Skeletal muscle tissue (tissue), 4 donors: ENCODE measurements around the gene SSR3. TPM values are rescaled to one million over a fixed set of nuclear protein-coding genes. Genes with fewer than 3 reads are reported as not detected.

Experiments
- H3K27ac ChIP-seq: one replicate; pipeline ENCODE4 v1.7.0; 2013; ENCODE audit warnings: mild to moderate bottlenecking, low read depth, low read length, inconsistent platforms
- H3K27me3 ChIP-seq, 3 donors: one replicate each; pipeline ENCODE4 v1.7.0; 2013; ENCODE audit warnings: low read length in 3 of 3; ENCODE audit not compliant: control insufficient read depth in 3 of 3, insufficient read depth in 3 of 3
- H3K36me3 ChIP-seq, 3 donors: one replicate each; pipeline ENCODE4 v1.7.0; 2013; ENCODE audit warnings: low read length in 3 of 3; ENCODE audit not compliant: control insufficient read depth in 3 of 3, insufficient read depth in 3 of 3
- H3K4me1 ChIP-seq, 3 donors: one replicate each; pipeline ENCODE4 v1.7.0; 2013; ENCODE audit warnings: low read length in 3 of 3, mild to moderate bottlenecking in 3 of 3; ENCODE audit not compliant: control insufficient read depth in 3 of 3, insufficient read depth in 3 of 3
- H3K4me3 ChIP-seq, 3 donors: one replicate each; pipeline ENCODE4 v1.7.0; 2013; ENCODE audit warnings: low read length in 3 of 3
- H3K9ac ChIP-seq, 3 donors: one replicate each; pipeline ENCODE4 v1.7.0; 2013; ENCODE audit warnings: low read length in 3 of 3, mild to moderate bottlenecking in 3 of 3, moderate library complexity in 2 of 3, low read depth in 1 of 3
- H3K9me3 ChIP-seq, 3 donors: one replicate each; pipeline ENCODE4 v1.7.0; 2013; ENCODE audit warnings: low read length in 3 of 3; ENCODE audit not compliant: control insufficient read depth in 3 of 3
- total RNA-seq: library from RNA; depleted of rRNA; stranded (reverse); fragments of >200 nt; gene quantifications from one replicate; pipeline ENCODE4 v1.2.3, GENCODE V29; 2014
- donor health status: Osteomylitis.

SSR3 gene
- 71.5 TPM for total RNA-seq

DNA sequence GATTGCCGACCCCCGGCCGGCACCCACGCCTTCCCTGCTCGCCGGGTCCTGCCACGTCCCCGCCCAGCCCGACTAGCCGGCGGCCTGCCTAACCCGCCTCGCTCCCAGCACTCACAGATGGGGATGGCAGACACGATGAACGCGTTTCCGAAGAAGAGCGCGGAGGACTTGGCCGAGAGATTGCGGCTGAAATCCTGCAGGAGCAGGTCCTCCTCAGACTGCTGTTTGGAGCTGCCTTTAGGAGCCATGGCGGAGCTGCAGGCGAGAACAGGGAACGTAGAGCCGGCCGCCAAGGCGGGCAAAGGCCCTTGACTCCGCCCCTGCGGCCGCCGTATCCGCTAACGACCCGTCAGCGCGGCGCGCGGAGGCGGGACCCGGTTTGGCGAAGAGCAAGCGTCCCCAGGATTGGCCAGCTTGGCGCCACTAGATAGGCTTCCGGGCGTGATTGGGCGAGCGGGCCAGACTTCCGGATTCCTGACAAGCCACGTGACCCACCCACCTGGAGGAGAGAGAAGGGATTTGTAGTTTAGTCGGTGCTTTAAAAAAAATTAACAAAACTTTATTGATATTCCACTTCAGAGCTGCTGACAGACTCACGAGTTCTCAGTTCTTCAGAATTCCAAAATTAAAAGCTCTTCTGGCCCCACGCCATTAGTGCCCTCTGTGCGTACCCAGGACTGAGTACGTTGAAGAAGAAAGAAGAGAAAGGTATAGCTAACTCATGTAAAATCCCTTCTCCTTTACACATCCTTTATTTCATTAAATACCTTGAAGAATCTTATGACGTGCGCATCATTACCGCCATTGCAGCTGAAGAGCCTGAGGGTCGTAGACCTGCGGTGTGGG, at the start of gene SSR3:
Gene SSR3 (minus strand): TSS at position 276 of the 846 bp plus-strand sequence. CDS start 28 bp downstream, at position 248.
- Histone ChIP-seq H3K36me3 (peaks cover 6 to 13% (median 7%) of the 10 kb centered on the region in 3 donors), H3K27ac (peak within 1 kb of the TSS; percentile 80), H3K4me3 (peak within 1 kb of the TSS; percentile 93 to 97 (median 94)), H3K9ac (peak within 1 kb of the TSS; percentile 85 to 94 (median 91)), H3K27me3 (no peaks in the 10 kb centered on the region), H3K4me1 (peaks cover 12 to 24% (median 19%) of the 10 kb centered on the region in 3 donors), H3K9me3 (no peaks in the 10 kb centered on the region)

- Histone ChIP-seq H3K4me3 (no peak overlapping the region), H3K36me3 (no peaks in the 10 kb centered on the region), H3K4me1 (peaks cover 4 to 7% (median 6%) of the 10 kb centered on the region in 3 donors), H3K9ac (no peak overlapping the region), H3K27me3 (no peaks in the 10 kb centered on the region), H3K9me3 (no peaks in the 10 kb centered on the region), H3K27ac (no peak overlapping the region)
Measured at GRCh38 chr3:156604064-156604641, 49.2 kb upstream of the SSR3 start.

GRCh38 chr3:156603379-156604017, 48.6 kb upstream of the SSR3 start:
- Histone ChIP-seq H3K36me3 (no peaks in the 10 kb centered on the region), H3K4me3 (no peak overlapping the region), H3K4me1 (peaks cover 4 to 7% (median 6%) of the 10 kb centered on the region in 3 donors), H3K27ac (no peak overlapping the region), H3K9me3 (no peaks in the 10 kb centered on the region), H3K27me3 (no peaks in the 10 kb centered on the region), H3K9ac (no peak overlapping the region)

DNA sequence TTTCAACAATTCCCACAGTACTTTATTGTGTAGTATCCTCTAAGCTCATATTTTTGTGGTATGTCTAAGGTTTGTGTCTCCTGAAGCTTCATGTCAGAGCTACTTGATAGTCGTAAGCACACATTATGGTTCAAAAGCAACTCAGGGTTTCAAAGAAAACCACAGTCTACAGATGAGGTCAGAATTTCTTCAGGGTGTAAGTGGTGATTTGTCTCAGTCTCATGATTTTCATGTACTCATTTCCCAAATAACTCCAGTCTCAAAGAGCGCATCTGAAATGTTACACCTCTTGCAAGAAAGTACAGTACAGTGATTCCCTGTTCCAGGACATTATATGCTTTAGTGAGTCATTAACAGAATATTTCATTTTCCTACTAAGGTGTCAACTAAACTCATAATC, 47.5 kb upstream of the SSR3 start:
- Histone ChIP-seq H3K9me3 (no peaks in the 10 kb centered on the region), H3K4me3 (no peak overlapping the region), H3K27me3 (no peaks in the 10 kb centered on the region), H3K27ac (no peak overlapping the region), H3K9ac (no peak overlapping the region), H3K36me3 (no peaks in the 10 kb centered on the region), H3K4me1 (peaks cover 4 to 7% (median 6%) of the 10 kb centered on the region in 3 donors)

GRCh38 chr3:156601497-156601896, 46.6 kb upstream of the SSR3 start:
- Histone ChIP-seq H3K4me3 (no peak overlapping the region), H3K9me3 (no peaks in the 10 kb centered on the region), H3K27ac (no peak overlapping the region), H3K36me3 (no peaks in the 10 kb centered on the region), H3K27me3 (no peaks in the 10 kb centered on the region), H3K4me1 (peaks cover 4 to 7% (median 6%) of the 10 kb centered on the region in 3 donors), H3K9ac (no peak overlapping the region)

DNA sequence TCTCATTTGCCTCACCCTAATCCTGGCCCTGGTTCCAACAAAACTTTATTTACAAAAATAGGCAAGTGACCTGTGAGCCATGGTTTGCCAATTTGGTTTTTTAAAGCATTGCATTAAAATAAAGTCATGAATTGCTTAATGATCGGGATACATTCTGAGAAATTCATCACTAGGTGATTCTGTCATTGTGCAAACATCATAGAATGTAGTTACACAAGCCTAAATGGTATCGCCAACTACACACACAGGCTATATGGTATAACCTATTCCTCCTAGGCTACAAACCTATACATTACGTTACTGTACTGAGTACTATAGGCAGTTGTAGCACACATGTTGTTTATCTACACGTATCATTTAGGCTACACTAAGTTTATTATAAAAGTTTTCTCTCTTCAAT, 45.9 kb upstream of the SSR3 start:
- H3K9ac ChIP-seq, result no peak overlapping the region
- H3K4me3 ChIP-seq, result no peak overlapping the region
- no peaks in the 10 kb centered on the region for H3K36me3 ChIP-seq
- H3K27me3 ChIP-seq, result no peaks in the 10 kb centered on the region
- H3K4me1 ChIP-seq, result peaks cover 2 to 4% (median 3%) of the 10 kb centered on the region in 3 donors
- no peak overlapping the region for H3K27ac ChIP-seq
- no peaks in the 10 kb centered on the region for H3K9me3 ChIP-seq

DNA sequence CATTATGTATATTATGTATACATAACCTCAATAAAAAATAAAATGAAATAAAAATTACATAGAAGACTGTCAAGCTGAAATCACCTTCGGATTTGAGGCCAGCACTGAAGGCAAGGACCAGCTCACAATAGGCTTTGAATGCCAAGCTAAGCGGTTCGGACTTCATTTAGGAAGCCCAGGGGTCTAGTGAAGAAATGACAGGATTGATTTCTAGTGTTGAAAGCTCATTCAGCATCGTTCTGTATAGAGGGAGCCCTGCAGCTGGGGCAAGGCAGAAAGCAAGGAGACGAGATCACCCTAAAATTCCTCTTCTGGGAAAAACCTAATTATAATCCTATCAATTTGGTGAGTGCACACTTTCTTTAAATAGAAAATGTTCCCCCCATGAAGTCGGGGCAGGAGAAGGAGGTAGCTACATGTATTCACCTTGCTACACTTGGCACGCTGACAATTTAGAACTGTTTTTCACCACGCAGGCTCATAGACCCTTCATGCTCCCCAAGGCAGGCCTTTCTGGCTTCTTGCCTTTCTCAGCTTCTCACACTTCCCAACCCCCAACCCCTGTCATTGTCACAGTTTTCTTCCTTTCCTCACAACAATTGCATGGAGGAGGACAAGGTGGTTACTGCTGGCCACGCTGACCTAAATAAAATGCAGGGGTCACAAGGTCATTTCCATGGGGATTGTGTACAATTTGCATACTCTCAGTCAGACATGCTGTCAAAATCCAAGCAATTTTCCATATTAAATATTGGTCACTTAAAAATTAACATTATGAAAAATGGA, 44.4 kb upstream of the SSR3 start:
- Histone ChIP-seq H3K27ac (no peak overlapping the region), H3K36me3 (no peaks in the 10 kb centered on the region)

DNA sequence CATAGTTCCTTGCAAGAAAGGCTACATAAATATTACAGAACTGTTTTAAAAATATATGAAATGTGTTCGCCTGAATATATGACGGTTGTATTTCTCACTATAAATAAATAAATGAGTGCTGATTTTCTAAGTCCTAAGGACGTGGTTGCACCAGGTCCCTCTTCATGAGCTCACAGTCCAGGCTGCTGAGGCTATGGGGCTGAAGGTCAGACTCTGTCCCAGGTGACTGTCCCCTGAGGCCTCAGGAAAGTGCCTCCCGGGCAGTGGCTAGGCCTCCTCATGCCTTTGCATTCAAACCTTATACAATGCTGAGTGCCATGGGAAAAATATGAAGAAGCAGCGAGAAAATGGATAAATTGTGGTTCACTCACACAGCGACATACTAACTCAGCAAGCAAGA, 43.5 kb upstream of the SSR3 start:
- H3K9me3 ChIP-seq, result no peaks in the 10 kb centered on the region
- no peak overlapping the region for H3K4me3 ChIP-seq
- peaks cover 0 to 8% (median 3%) of the 10 kb centered on the region in 3 donors for H3K4me1 ChIP-seq
- H3K36me3 ChIP-seq, result no peaks in the 10 kb centered on the region
- H3K27me3 ChIP-seq, result no peaks in the 10 kb centered on the region
- H3K9ac ChIP-seq, result no peak overlapping the region
- no peak overlapping the region for H3K27ac ChIP-seq

More for the DNA sequence above, 44.4 kb upstream of the SSR3 start:
- no peak overlapping the region for H3K9ac ChIP-seq
- H3K4me3 ChIP-seq, result no peak overlapping the region
- no peaks in the 10 kb centered on the region for H3K27me3 ChIP-seq
- H3K9me3 ChIP-seq, result no peaks in the 10 kb centered on the region
- peaks cover 0 to 5% (median 0%) of the 10 kb centered on the region in 3 donors for H3K4me1 ChIP-seq

- H3K4me1 ChIP-seq, result peaks cover 0 to 8% (median 3%) of the 10 kb centered on the region in 3 donors
- no peaks in the 10 kb centered on the region for H3K36me3 ChIP-seq
- H3K9me3 ChIP-seq, result no peaks in the 10 kb centered on the region
- H3K9ac ChIP-seq, result peak overlapping the region in 1 of 3 donors; percentile 47
- no peak overlapping the region for H3K27ac ChIP-seq
- no peaks in the 10 kb centered on the region for H3K27me3 ChIP-seq
- peak overlapping the region; percentile 17 to 59 (median 24) for H3K4me3 ChIP-seq
Measured at GRCh38 chr3:156594219-156594683, 39.3 kb upstream of the SSR3 start.
